GM19099 (cell line): ENCODE measurements around the gene CAMSAP3.

Source experiments
- POLR2A ChIP-seq: IDR thresholded peaks from 3 replicates; pipeline ENCODE4 v1.6.1; 2011; ENCODE audit warnings: low read depth; ENCODE audit not compliant: insufficient read length; ENCODE audit errors: extremely low read depth

Gene CAMSAP3

GRCh38 chr19:7602935-7603497 lies 7.4 kb downstream of the CAMSAP3 start:
- no peak for TF ChIP-seq POLR2A

DNA sequence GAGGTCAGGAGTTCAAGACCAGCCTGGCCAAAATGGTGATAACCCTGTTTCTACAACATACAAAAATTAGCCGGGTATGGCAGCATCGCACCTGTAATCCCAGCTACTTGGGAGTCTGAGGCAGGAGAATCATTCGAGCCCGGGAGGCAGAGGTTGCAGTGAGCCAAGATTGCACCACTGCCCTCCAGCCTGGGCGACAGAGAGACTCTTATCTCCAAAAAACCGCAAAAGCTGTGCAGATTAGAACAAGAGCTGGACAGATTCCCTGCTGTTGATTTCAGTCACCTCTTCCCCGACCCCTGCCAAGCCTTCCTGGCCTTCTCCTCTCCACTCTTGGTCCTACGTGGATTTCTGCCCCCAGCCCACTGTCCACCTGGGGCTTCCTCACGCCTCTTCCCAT lies 8.3 kb downstream of the CAMSAP3 start:
- TF ChIP-seq POLR2A = no peak

GRCh38 chr19:7605490-7606222 lies 10.0 kb downstream of the CAMSAP3 start:
- no peak for TF ChIP-seq POLR2A

DNA sequence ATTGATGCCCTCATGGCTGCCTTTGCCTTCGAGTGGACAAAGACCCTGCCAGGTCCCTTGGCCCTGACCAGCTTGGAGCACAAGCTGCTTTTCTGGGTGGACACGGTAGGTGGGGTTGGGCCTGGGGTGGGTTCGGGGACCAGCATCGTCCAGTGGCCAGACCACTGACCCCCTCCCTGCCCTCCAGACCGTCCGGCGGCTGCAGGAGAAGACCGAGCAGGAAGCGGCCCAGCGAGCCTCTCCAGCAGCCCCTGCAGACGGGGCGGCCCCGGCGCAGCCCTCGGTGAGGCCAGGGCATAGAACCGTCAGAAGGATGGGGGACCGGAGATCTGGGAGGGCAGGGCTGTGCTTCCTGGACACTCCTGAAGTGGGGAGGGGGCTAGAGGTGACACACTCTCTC lies 10.6 kb downstream of the CAMSAP3 start:
- TF ChIP-seq POLR2A = no peak

DNA sequence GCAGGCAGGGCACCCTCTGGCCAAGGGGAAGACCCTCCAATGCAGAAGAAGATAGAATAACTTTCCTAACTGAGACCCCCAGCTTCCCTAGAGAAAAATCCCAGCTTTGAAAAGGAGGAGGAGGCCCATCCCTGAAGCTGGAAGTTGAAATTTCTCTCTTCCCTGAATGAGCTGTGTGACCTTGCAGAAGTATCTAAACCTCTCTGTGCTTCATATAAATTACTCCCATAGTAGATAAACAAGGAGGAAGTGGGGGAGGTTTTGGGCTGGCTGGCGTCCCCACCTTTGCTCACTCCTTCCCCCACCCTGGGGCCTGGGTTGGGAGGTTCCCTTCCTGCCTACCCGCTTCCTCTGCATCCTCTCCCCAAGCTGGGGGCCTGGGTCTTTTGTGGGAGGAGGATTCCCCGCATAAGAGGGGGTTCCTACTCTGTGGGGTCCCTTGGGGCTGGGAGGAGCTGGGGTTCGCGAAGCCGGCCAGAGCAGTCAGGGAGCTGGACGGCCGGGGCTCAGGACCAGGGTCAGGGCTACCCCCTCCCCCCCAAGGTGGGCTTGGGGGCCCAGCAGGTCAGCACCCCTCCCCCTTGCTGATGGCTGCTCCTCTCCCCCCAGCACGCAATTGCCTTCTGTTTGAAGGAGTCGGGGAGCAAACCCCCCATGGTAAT lies 11.7 kb downstream of the CAMSAP3 start:
- TF ChIP-seq POLR2A = no peak

GRCh38 chr19:7607874-7608560 lies 12.4 kb downstream of the CAMSAP3 start:
- no peak for TF ChIP-seq POLR2A

DNA sequence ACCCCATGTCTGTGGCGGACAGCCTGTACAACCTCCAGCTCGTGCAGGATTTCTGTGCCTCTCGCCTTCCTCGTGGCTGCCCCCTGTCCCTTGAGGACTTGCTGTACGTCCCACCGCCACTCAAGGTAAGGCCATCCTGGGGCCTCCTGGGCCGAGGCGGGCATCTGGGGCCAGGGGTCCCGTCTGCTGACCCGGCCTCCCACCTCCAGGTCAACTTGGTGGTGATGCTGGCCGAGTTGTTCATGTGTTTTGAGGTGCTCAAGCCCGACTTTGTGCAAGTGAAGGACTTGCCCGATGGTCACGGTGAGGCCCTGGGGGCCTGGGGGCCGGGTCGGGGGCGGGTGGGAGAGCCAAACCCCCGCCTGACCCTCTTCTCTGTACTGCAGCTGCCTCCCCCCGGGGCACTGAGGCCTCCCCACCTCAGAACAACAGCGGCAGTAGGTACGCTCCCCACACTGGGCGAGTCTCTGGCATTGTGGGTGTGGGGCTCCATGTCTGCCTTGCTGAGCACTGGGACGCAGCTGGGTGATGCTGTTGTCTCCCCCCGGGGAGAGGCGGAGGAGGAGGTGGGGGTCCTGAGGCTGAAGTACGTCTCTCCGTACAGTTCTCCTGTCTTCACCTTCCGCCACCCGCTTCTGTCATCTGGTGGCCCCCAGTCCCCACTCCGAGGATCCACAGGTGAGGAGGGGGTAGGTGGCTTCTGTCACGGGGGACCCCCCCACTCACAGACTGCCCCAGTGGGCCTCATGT lies 15.0 kb downstream of the CAMSAP3 start:
- TF ChIP-seq POLR2A = no peak

DNA sequence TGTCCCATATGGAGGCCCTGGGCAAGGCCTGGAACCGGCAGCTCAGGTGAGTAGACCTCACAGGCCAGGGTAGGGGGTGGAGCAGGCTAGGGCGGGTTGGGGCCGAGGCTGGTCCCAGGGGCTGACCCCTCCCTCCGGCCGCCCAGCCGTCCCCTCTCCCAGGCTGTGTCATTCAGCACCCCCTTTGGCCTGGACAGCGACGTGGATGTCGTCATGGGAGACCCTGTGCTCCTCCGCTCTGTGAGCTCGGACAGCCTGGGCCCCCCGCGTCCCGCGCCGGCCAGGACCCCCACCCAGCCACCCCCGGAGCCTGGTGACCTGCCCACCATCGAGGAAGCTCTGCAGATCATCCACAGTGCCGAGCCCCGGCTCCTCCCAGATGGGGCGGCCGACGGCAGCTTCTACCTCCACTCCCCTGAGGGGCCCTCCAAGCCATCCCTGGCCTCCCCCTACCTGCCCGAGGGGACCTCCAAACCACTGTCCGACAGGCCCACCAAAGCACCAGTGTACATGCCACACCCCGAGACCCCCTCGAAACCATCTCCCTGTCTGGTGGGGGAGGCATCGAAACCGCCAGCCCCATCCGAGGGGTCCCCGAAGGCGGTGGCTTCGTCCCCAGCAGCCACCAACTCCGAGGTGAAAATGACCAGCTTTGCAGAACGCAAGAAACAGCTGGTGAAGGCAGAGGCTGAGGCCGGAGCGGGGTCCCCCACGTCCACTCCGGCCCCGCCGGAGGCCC lies 16.0 kb downstream of the CAMSAP3 start:
- no peak for TF ChIP-seq POLR2A

GRCh38 chr19:7612282-7613274 lies 16.9 kb downstream of the CAMSAP3 start:
- no peak for TF ChIP-seq POLR2A

DNA sequence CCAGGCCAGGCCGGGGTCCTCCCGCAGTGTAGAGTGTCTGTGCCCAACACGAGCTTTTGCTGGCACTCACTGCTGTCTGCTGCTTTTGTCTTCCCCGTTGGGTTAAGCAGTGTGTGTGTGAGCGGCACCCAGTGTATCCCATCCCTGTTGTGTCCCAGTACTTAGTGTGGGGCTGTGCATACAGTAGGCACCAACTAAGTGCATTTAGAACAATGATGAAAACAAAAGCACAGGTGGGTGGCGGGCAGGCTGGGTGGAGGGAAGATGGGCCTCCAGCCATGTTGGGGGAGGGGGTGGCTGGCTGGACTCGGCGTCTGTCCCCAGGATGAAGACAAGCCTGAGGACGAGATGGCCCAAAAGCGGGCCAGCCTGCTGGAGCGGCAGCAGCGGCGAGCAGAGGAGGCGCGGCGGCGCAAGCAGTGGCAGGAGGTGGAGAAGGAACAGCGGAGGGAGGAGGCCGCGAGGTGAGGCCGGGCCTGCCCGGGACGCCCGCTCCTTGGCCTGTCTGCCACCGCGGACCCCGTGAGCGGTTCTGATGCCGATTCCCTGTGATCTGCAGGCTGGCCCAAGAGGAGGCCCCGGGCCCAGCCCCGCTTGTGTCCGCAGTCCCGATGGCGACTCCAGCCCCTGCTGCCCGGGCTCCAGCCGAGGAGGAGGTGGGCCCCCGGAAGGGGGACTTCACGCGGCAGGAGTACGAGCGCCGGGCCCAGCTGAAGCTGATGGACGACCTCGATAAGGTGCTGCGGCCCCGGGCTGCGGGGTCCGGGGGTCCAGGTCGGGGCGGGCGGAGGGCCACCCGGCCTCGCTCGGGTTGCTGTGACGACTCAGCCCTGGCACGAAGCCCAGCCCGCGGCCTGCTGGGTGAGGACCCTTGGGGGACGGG lies 19.4 kb downstream of the CAMSAP3 start:
- no peak for TF ChIP-seq POLR2A

DNA sequence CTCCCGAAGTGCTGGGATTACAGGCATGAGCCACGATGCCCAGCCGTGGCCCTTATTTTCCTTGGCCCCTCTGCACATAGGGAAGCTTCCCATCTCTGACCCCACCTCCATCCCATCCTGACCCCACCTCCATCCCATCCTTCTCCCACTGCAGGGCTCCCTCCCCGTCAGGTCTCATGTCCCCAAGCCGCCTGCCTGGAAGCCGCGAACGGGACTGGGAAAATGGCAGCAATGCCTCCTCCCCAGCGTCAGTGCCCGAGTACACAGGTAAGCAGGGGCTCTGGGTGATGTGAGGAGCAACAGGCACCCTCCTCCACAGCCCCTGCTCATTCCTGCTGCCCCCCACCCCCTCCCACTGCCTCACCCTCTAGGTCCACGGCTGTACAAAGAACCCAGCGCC lies 21.5 kb downstream of the CAMSAP3 start:
- TF ChIP-seq POLR2A = no peak

- TF ChIP-seq POLR2A = no peak
Measured at GRCh38 chr19:7617735-7618134, 22.1 kb downstream of the CAMSAP3 start.
